GM12878 (cell line): ENCODE measurements around the gene PRR5L.

ENCODE experiments used
- EGR1 ChIP-seq, 2 experiments: IDR thresholded peaks; 1 replicate in 1 of 2; 2 replicates in 1 of 2; pipeline ENCODE4 v1.6.1; 2011 to 2012; ENCODE audit warnings: low read depth in 2 of 2, low read length in 2 of 2, borderline replicate concordance in 1 of 2, mild to moderate bottlenecking in 1 of 2, moderate library complexity in 1 of 2
- HCFC1 ChIP-seq: fragments of 150-350 bp; IDR thresholded peaks from 2 replicates; pipeline ENCODE4 v1.6.1; 2014; ENCODE audit warnings: low read length
- RBBP5 ChIP-seq: fragments of 200-600 bp; sonication (generic); conservative IDR thresholded peaks from 2 replicates; pipeline ENCODE4 v1.6.1; 2016
- ZBTB4 ChIP-seq: fragments of 450-650 bp; formaldehyde crosslinking; IDR thresholded peaks from 2 replicates; pipeline ENCODE4 v1.4.0; 2022; ENCODE audit warnings: mild to moderate bottlenecking, moderate library complexity
- TF ChIP-seq, protein P1 (sequence below): IDR thresholded peaks from 2 replicates; pipeline ENCODE4 v1.6.1; 2011; ENCODE audit warnings: borderline replicate concordance, low read depth, mild to moderate bottlenecking, moderate library complexity, mixed read lengths, low read length; ENCODE audit not compliant: insufficient read depth; ENCODE audit errors: extremely low read length

- TF ChIP-seq HCFC1 (no peak), RBBP5 (no peak), EGR1 (IDR thresholded peaks at IDR 0.05; ENCODE audit: borderline replicate concordance in 1 of 2, low read depth in 2 of 2, low read length in 2 of 2) (no peak), ZBTB4 (no peak)
- TF ChIP-seq, protein P1, sequence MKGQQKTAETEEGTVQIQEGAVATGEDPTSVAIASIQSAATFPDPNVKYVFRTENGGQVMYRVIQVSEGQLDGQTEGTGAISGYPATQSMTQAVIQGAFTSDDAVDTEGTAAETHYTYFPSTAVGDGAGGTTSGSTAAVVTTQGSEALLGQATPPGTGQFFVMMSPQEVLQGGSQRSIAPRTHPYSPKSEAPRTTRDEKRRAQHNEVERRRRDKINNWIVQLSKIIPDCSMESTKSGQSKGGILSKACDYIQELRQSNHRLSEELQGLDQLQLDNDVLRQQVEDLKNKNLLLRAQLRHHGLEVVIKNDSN: no peak
Measured at GRCh38 chr11:36451045-36451444, 155.0 kb downstream of the PRR5L start.
